ENCODE results near the gene KY. TPM values are rescaled to one million over a fixed set of nuclear protein-coding genes. Genes with fewer than 3 reads are reported as not detected.

KY gene
- total and polyA plus RNA-seq, 10 of the 15 experiments (the other 5 are each of a cell fraction or from before 2014, with no cell fraction given), result 0.04 to 0.11 TPM; not detected in 8

DNA sequence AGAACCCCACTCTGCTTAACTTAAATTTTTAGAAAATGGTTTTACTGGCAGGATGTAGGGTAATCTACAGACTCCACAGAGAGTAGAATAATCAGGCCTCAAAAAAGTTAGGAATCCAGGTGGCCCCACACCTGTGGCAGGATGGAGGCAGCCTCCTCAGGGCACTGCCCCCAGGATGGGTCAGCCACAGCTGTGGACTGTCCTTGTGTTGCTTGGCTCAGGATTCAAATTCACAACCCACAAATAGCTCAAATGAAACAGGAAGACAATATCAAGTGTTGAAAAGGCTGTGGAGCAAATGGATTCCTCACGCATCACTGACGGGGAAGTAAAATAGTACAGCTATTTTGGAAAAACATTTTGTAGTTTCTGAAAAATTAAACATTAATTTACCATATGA is 36.8 kb upstream of the KY start:
- Histone ChIP-seq H3K36me3 (ENCODE audit: control insufficient read depth in 2 of 2, insufficient read depth in 2 of 2, low read length in 1 of 2) (no peaks in the 10 kb centered on the region), H4K20me1 (ENCODE audit: control insufficient read depth, insufficient read depth) (no peaks in the 10 kb centered on the region), H3K4me2 (ENCODE audit: control insufficient read depth, insufficient read depth) (no peak overlapping the region), H2AFZ (ENCODE audit: control insufficient read depth, low read depth, low read length) (no peak overlapping the region), H3K27ac (ENCODE audit: control insufficient read depth, insufficient read depth) (no peak overlapping the region), H3K9ac (ENCODE audit: control insufficient read depth, insufficient read depth, low read length) (no peak overlapping the region), H3K27me3 (replicated peaks in 1 of 2; ENCODE audit: control insufficient read depth in 2 of 2, insufficient read depth in 2 of 2, low read length in 1 of 2) (no peaks in the 10 kb centered on the region; a peak in 1 of 4 replicates), H3K9me3 (replicated peaks; ENCODE audit: control insufficient read depth, insufficient read depth, low read length) (no peaks in the 10 kb centered on the region), H3K4me3 (no peak overlapping the region), H3K79me2 (ENCODE audit: control insufficient read depth, insufficient read depth, low read length) (no peaks in the 10 kb centered on the region), H3K4me1 (ENCODE audit: control insufficient read depth, insufficient read depth, low read length) (no peaks in the 10 kb centered on the region)
- POLR2A ChIA-PET, result no interaction called here
- TF ChIP-seq RB1 (IDR thresholded peaks at IDR 0.05; ENCODE audit: borderline replicate concordance) (no peak), MXI1 (IDR thresholded peaks at IDR 0.05; ENCODE audit: low read depth, low read length) (no peak), RCOR1 (conservative IDR thresholded peaks at IDR 0.05; ENCODE audit: low read depth, low read length) (no peak), RFX5 (IDR thresholded peaks at IDR 0.05; ENCODE audit: low read depth, low read length) (no peak), POLR2AphosphoS2 (IDR thresholded peaks at IDR 0.05; ENCODE audit: low read depth, low read length) (no peak), CBX3 (IDR thresholded peaks at IDR 0.05; ENCODE audit: borderline replicate concordance, low read depth) (no peak), HCFC1 (IDR thresholded peaks at IDR 0.05; ENCODE audit: low read length) (no peak), HDGF (IDR thresholded peaks at IDR 0.05) (no peak), CHD2 (IDR thresholded peaks at IDR 0.05; ENCODE audit: borderline replicate concordance, low read depth, low read length) (no peak), SIX5 (IDR thresholded peaks at IDR 0.05; ENCODE audit: low read depth, low read length, severe bottlenecking) (no peak), STAT1 (conservative IDR thresholded peaks at IDR 0.05) (no peak), BHLHE40 (IDR thresholded peaks at IDR 0.05; ENCODE audit: borderline replicate concordance in 1 of 2, low read depth in 2 of 2, low read length in 1 of 2) (no peak), NFYB (IDR thresholded peaks at IDR 0.05; ENCODE audit: insufficient read depth, low read depth, low read length) (no peak), NFIC (IDR thresholded peaks at IDR 0.05; ENCODE audit: low read depth, low read length) (no peak)
- TF ChIP-seq, protein P1, sequence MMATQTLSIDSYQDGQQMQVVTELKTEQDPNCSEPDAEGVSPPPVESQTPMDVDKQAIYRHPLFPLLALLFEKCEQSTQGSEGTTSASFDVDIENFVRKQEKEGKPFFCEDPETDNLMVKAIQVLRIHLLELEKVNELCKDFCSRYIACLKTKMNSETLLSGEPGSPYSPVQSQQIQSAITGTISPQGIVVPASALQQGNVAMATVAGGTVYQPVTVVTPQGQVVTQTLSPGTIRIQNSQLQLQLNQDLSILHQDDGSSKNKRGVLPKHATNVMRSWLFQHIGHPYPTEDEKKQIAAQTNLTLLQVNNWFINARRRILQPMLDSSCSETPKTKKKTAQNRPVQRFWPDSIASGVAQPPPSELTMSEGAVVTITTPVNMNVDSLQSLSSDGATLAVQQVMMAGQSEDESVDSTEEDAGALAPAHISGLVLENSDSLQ (IDR thresholded peaks at IDR 0.05), result no peak
- FAIRE-seq (no peak), ATAC-seq (no peak), DNase-seq (ENCODE audit: low read depth, low spot score) (no peak)
- 93% methylated on average over 2 of the region's 2 CpGs for WGBS (ENCODE audit: insufficient coverage, insufficient replicate concordance, low lambda C conversion rate, missing lambda C conversion rate)
- in situ Hi-C loops (cut with MboI) (no loop called here), intact Hi-C loops (cut with micrococcal nuclease; ENCODE audit: unreplicated experiment) (no loop called here)
- no TSS peak for BruUV-seq (replicated peaks)
- SMC1A ChIA-PET (ENCODE audit: uncharacterized antibody, unreplicated experiment), result interaction anchor here (1.0 kb wide), 1 partner anchor 16 kb away, joined by 3 read pairs; no protein-coding TSS in a partner anchor
- RAD21 ChIA-PET (ENCODE audit: unreplicated experiment), result no interaction called here
- CTCF ChIA-PET, result no interaction called here
